GM12874 (cell line): ENCODE data around the gene GPR15.

Experiments used
- TF ChIP-seq, protein P1 (sequence below): IDR thresholded peaks from 2 replicates; pipeline ENCODE4 v1.5.1; 2011; ENCODE audit warnings: low read depth, mild to moderate bottlenecking, control low read depth, low read length, moderate library complexity; ENCODE audit not compliant: insufficient read depth

GPR15 gene

DNA sequence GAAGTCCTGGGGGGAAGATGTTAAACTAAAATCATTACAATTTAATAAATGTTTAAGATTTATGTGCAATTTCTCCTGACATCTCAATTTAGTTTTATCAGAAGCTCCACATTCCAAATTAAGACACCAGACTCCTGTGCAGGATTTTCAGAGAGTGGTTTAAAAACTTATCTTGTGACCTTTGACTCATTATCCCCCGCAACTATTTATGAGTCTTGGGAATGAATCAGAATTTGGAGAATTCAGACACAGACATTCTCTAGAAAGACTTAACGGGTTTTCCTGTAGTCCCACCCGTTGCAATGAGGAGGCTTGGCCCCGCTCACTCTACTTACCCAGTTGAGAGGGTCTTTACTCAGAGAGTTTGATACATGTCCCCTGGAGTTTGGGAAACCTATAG is 27.2 kb upstream of the GPR15 start:
- TF ChIP-seq, protein P1, sequence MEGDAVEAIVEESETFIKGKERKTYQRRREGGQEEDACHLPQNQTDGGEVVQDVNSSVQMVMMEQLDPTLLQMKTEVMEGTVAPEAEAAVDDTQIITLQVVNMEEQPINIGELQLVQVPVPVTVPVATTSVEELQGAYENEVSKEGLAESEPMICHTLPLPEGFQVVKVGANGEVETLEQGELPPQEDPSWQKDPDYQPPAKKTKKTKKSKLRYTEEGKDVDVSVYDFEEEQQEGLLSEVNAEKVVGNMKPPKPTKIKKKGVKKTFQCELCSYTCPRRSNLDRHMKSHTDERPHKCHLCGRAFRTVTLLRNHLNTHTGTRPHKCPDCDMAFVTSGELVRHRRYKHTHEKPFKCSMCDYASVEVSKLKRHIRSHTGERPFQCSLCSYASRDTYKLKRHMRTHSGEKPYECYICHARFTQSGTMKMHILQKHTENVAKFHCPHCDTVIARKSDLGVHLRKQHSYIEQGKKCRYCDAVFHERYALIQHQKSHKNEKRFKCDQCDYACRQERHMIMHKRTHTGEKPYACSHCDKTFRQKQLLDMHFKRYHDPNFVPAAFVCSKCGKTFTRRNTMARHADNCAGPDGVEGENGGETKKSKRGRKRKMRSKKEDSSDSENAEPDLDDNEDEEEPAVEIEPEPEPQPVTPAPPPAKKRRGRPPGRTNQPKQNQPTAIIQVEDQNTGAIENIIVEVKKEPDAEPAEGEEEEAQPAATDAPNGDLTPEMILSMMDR: no peak

DNA sequence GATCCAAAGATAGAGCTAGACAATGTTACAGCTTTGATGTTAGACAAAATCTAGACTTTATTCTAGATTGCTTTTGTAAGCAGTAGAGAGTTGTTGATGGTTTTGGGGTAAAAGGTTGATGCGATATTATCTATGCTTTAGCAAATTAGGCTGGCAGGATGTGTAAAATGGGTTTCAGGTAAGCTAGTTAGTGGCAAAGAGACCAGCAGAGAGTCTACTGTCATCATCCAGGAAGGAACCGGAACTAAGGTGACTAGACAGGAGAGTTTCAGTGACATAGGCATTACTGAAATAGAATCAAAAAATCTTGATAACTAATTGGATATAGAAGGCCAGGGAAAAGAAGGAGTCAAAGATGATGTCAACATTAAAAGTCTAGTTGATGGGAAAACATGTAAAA is 23.2 kb upstream of the GPR15 start:
- TF ChIP-seq, protein P1: no peak

DNA sequence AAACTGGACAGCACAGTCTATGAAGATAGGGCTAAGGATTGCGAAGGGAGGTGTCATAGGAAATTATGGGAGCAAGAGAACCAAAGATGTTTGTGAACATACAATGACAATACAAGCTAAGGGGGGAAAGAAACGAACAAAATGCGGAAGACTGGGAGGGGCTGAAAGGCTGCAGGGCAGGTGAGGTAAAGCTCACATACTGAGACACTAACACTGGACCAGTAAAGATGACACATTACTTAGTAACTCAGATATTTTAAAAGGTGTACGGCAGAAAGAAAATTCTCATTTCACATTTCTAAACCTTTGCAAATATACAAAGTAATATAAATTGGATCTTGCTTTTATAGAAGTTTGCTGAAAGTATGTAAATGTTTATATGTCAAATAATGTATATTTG is 19.2 kb upstream of the GPR15 start:
- TF ChIP-seq, protein P1: no peak

DNA sequence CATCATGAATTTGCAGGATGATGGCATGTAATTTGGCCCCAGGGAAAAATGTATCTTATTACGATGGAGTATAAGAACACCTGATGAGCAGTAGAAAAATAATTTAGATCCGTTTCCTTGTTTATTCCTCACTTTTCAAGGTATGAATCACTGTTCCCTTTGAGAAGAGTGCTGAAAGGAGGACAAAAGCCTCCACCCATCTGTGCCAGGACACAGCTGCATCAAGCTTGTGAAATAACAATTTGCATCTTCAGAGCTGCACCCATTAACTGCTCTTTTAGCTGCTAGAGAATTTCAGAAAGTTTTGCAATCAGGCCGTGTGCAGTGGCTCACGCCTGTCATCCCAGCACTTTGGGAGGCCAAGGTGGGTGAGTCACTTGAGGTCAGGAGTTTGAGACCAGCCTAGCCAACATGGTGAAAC is 18.7 kb upstream of the GPR15 start:
- TF ChIP-seq, protein P1: no peak

DNA sequence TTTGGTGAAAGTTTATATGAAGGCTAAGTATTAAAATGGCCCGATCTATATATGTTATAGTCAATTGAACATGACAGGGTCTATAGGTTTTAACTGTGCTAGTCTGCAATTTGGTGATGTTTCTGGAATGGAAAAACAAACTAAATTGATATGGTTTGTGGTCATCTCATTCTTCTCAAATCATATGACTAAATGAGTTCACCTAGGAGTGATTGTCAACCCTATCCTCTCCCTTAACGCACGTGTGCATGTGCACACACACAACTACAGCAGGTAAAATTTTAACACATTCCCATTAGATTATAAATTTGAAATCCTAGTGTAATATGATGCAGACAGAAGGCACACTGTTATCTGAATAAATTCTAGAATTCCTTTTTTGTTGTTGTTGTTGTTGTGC is 18.0 kb upstream of the GPR15 start:
- TF ChIP-seq, protein P1: no peak

DNA sequence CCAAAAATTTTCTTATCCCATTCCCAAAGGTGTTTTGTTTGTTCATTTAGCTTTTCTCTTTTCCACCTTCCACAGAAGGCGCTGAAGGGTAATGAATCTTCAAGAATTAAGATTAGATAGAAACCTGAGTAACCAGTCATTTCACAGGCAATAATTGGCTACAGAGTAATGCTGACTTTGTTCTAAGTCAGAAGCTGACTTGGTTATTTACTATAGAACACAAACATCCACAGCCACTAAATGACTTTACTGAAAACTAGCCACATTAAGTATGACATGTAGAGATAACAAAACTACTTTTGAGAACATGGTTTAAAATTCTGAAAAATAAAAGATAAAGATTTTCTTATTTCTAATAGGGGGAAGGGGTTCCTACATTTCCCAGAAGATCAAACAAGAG is 16.8 kb upstream of the GPR15 start:
- TF ChIP-seq, protein P1: no peak

DNA sequence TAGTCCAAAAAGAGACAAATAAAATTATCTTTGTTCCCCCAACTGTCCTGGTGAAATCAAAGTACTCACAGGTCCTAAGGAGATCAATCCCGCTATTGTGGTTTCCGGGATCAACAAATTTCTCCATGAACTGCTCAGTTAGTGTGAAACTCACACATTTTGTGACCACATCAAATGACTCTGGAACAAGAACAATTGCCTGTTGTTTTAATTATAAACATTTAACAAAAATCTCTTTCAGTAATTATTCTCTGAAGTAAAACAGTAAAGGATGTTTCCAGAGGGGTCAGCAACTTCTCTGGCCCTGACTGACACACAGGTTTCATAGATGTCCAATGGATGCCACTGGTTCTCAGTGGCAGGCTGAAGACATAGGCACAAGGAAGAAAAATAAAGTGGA is 13.0 kb upstream of the GPR15 start:
- TF ChIP-seq, protein P1: no peak

DNA sequence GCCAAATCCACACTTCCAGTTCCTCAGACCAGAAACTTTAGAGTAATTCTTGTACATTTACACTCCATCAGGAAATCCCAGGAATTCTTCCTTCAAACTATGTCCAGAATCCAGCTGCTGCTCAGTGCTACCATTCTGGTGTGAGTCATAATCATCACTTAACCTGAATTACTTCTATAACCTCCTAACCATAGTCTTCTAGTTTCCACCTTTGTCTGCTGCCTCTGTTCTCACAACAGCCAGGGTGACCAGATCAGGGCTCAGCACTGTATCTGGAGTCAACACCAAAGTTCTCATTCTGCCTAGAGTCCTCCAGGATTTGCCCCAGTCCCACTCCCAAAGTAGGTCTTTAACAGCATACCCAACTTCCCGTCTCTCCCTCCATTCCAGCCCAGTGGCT is 12.4 kb upstream of the GPR15 start:
- TF ChIP-seq, protein P1: no peak
